Stimulated activated CD8-positive, alpha-beta memory T cell treated with anti-CD3 and anti-CD28 coated beads, Interleukin-12 subunit alpha, Interleukin-12 subunit beta, amount 100 ng/mL, for 1 hour (primary cell): ENCODE results near the gene KCNH2.
A peak's percentile ranks its signal among the peaks of the same experiment; 100 is the strongest.

ENCODE experiments used
- DNase-seq: peaks from one replicate; pipeline ENCODE4 v3.0.0-alpha.2; 2020; ENCODE audit warnings: low read depth

KCNH2 gene

GRCh38 chr7:150947761-150948651, 30.1 kb downstream of the KCNH2 start:
- DNase-seq = no peak

GRCh38 chr7:150947241-150947745, 30.8 kb downstream of the KCNH2 start:
- no peak for DNase-seq

- no peak for DNase-seq
Measured at GRCh38 chr7:150946421-150947240, 31.5 kb downstream of the KCNH2 start.

GRCh38 chr7:150945853-150946420, 32.2 kb downstream of the KCNH2 start:
- no peak for DNase-seq

- DNase-seq = no peak
Measured at GRCh38 chr7:150945171-150945852, 32.8 kb downstream of the KCNH2 start.

- DNase-seq = no peak
Measured at GRCh38 chr7:150944066-150945042, 33.8 kb downstream of the KCNH2 start.

- DNase-seq = no peak
Measured at GRCh38 chr7:150943453-150943814, 34.7 kb downstream of the KCNH2 start.

- DNase-seq = no peak
Measured at GRCh38 chr7:150942591-150943452, 35.3 kb downstream of the KCNH2 start.

GRCh38 chr7:150942001-150942590, 36.0 kb downstream of the KCNH2 start:
- DNase-seq = peak; percentile 12

GRCh38 chr7:150941351-150942000, 36.6 kb downstream of the KCNH2 start:
- no peak for DNase-seq

GRCh38 chr7:150940431-150941102, 37.6 kb downstream of the KCNH2 start:
- DNase-seq = no peak

- DNase-seq = no peak
Measured at GRCh38 chr7:150939466-150939865, 38.7 kb downstream of the KCNH2 start.

GRCh38 chr7:150939052-150939451, 39.1 kb downstream of the KCNH2 start:
- no peak for DNase-seq

- DNase-seq = no peak
Measured at GRCh38 chr7:150938566-150938965, 39.6 kb downstream of the KCNH2 start.

- DNase-seq = no peak
Measured at GRCh38 chr7:150937848-150938561, 40.1 kb downstream of the KCNH2 start.

- no peak for DNase-seq
Measured at GRCh38 chr7:150936018-150936417, 42.1 kb downstream of the KCNH2 start.

- no peak for DNase-seq
Measured at GRCh38 chr7:150935149-150935548, 43.0 kb downstream of the KCNH2 start.
